ENCODE measurements around the gene OGFR. TPM values are rescaled to one million over a fixed set of nuclear protein-coding genes. Genes with fewer than 3 reads are reported as not detected.
A peak's percentile ranks its signal among the peaks of the same experiment; 100 is the strongest.

The OGFR gene
- total RNA-seq, 1 experiment from 2014 or later: 46.1 TPM

- Histone ChIP-seq H3K4me3 (ENCODE audit: low read depth, low read length, poor library complexity, severe bottlenecking) (no peak overlapping the region), H3K36me3 (ENCODE audit: insufficient read depth, low read length, poor library complexity, severe bottlenecking) (peaks cover 12% of the 10 kb centered on the region), H3K27ac (ENCODE audit: low read depth, low read length, poor library complexity, severe bottlenecking) (no peak overlapping the region), H3K9me3 (ENCODE audit: low read depth, low read length, poor library complexity, severe bottlenecking) (no peaks in the 10 kb centered on the region), H3K4me1 (ENCODE audit: insufficient read depth, low read length, poor library complexity, severe bottlenecking) (peaks cover 53% of the 10 kb centered on the region), H3K27me3 (replicated peaks; ENCODE audit: insufficient read depth, low read depth, low read length, poor library complexity) (no peaks in the 10 kb centered on the region)
- ChIA-PET CTCF (no interaction called here), POLR2A (ENCODE audit: low non-redundant PET) (interaction anchor here (0.6 kb wide), 1 partner anchor 19 kb away, joined by 3 read pairs; no protein-coding TSS in a partner anchor)
- BruUV-seq (replicated peaks): no TSS peak
- DNase-seq (ENCODE audit: low spot score): no peak
- intact Hi-C loops (cut with micrococcal nuclease; ENCODE audit: unreplicated experiment): no loop called here
- TF ChIP-seq EZH2 (IDR thresholded peaks at IDR 0.05; ENCODE audit: borderline replicate concordance, low read depth, low read length, poor library complexity, severe bottlenecking) (no peak), CTCF (conservative IDR thresholded peaks at IDR 0.05; ENCODE audit: low read depth, low read length) (no peak)
These were observed 39.6 kb upstream of the OGFR start for GRCh38 chr20:62765021-62765420.

- Histone ChIP-seq H3K27ac (ENCODE audit: low read depth, low read length, poor library complexity, severe bottlenecking) (peak overlapping the region; percentile 17), H3K36me3 (ENCODE audit: insufficient read depth, low read length, poor library complexity, severe bottlenecking) (peaks cover 12% of the 10 kb centered on the region), H3K9me3 (ENCODE audit: low read depth, low read length, poor library complexity, severe bottlenecking) (no peaks in the 10 kb centered on the region), H3K4me3 (ENCODE audit: low read depth, low read length, poor library complexity, severe bottlenecking) (no peak overlapping the region), H3K27me3 (replicated peaks; ENCODE audit: insufficient read depth, low read depth, low read length, poor library complexity) (no peaks in the 10 kb centered on the region), H3K4me1 (ENCODE audit: insufficient read depth, low read length, poor library complexity, severe bottlenecking) (peaks cover 53% of the 10 kb centered on the region)
- CTCF ChIA-PET: no interaction called here
- DNase-seq (ENCODE audit: low spot score): no peak
- intact Hi-C loops (cut with micrococcal nuclease; ENCODE audit: unreplicated experiment): no loop called here
- TF ChIP-seq EZH2 (IDR thresholded peaks at IDR 0.05; ENCODE audit: borderline replicate concordance, low read depth, low read length, poor library complexity, severe bottlenecking) (no peak), CTCF (conservative IDR thresholded peaks at IDR 0.05; ENCODE audit: low read depth, low read length) (no peak)
- POLR2A ChIA-PET (ENCODE audit: low non-redundant PET): interaction anchor here (0.6 kb wide), 1 partner anchor 19 kb away, joined by 3 read pairs; no protein-coding TSS in a partner anchor
- no TSS peak for BruUV-seq (replicated peaks)
These were observed 39.1 kb upstream of the OGFR start for GRCh38 chr20:62765432-62766070.

GRCh38 chr20:62766071-62766450 lies 38.6 kb upstream of the OGFR start:
- BruUV-seq (replicated peaks): no TSS peak
- peaks cover 53% of the 10 kb centered on the region for H3K4me1 ChIP-seq (ENCODE audit: insufficient read depth, low read length, poor library complexity, severe bottlenecking)
- ChIA-PET POLR2A (ENCODE audit: low non-redundant PET) (no interaction called here), CTCF (no interaction called here)
- intact Hi-C loops (cut with micrococcal nuclease; ENCODE audit: unreplicated experiment): no loop called here
- peak overlapping the region; percentile 17 for H3K27ac ChIP-seq (ENCODE audit: low read depth, low read length, poor library complexity, severe bottlenecking)
- no peaks in the 10 kb centered on the region for H3K9me3 ChIP-seq (ENCODE audit: low read depth, low read length, poor library complexity, severe bottlenecking)
- no peak overlapping the region for H3K4me3 ChIP-seq (ENCODE audit: low read depth, low read length, poor library complexity, severe bottlenecking)
- H3K36me3 ChIP-seq (ENCODE audit: insufficient read depth, low read length, poor library complexity, severe bottlenecking): peaks cover 12% of the 10 kb centered on the region
- DNase-seq (ENCODE audit: low spot score): no peak
- TF ChIP-seq EZH2 (IDR thresholded peaks at IDR 0.05; ENCODE audit: borderline replicate concordance, low read depth, low read length, poor library complexity, severe bottlenecking): no peak
- TF ChIP-seq CTCF (conservative IDR thresholded peaks at IDR 0.05; ENCODE audit: low read depth, low read length): no peak
- no peaks in the 10 kb centered on the region for H3K27me3 ChIP-seq (replicated peaks; ENCODE audit: insufficient read depth, low read depth, low read length, poor library complexity)
